Central memory CD4-positive, alpha-beta T cell (primary cell): ENCODE measurements around the gene ZNF619.
A peak's percentile ranks its signal among the peaks of the same experiment; 100 is the strongest.
"Not testable (repeated sequence)": the region's sequence is repeated elsewhere in the genome, so short reads cannot be mapped to it uniquely, and the experiment has no call there.

Source experiments
- DNase-seq: peaks from one replicate; pipeline ENCODE4 v3.0.0; 2022
- total RNA-seq, 3 experiments: gene quantifications; one replicate each; lab custom pipeline; 2026; lab: John Stamatoyannopoulos, UW

Gene ZNF619
- 6.9 to 18.8 (median 14.1) reads per million in 3 experiments for total RNA-seq

DNA sequence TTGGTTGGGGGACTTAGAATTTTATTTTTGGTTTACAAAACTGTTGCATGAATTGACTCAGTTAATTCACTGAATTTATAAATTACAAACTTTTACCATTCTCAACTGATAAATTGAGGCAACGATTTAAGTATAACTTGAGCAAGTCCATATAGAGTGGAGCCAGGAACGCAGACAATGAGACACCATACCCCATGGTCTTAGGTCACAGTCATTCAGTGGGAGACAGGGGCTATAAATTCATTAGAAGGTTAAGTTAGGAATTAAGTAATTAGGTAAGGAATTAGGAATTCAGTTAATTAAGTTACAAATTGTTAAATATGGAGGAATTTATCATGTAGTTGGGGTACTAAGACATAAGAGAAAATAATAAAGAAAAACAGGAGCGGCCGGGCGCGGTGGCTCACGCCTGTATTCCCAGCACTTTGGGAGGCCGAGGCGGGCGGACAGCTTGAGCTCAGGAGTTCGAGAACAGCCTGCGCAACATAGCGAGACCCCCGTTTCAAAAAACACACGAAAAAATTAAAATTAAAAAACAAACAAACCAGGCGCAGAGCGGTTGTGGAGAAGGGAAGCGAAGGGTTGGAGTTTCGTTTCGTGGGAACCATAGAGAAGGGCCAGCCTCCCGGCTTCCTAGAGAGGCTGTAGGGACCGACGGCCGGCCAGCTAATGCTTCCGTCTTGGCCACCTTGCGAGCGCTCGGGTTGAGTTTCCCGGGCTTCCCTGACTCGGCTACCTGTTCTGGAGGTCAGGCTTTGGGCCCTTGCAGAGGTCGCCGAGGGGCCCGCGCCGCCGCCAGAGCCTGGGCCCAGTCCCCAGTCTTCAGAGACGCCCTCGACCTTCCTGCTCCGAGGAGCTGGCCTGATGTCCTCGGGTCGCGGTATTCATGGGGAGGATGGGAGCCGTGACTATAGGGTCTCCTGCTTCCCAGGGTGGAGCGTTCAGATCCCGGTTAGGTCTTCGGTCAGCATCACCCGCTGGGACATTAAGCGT, at the start of gene ZNF619:
ZNF619 (plus strand) TSS at position 645 of the 993 bp plus-strand sequence. CDS start 858 bp downstream, outside the sequence.
- peak; percentile 46 for DNase-seq

DNA sequence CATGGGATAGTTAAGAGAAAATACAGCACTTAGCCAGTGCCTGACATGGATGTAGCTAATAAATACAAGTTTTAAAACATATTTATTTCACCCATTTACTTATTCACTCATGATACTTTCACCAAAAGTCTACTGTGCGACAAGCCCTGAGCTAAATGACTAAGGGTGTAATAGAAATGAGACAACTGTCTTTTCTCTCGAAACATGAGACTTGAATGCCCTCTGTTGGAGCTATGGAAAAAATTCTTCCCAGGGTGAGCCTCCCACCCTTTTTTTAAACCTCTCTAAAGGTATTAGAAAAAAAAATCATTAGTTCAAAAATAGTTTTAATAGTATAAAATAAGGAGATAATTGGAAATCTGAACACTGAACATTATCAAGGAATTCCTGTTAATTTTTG, 44.1 kb upstream of the ZNF619 start:
- DNase-seq = no peak

DNA sequence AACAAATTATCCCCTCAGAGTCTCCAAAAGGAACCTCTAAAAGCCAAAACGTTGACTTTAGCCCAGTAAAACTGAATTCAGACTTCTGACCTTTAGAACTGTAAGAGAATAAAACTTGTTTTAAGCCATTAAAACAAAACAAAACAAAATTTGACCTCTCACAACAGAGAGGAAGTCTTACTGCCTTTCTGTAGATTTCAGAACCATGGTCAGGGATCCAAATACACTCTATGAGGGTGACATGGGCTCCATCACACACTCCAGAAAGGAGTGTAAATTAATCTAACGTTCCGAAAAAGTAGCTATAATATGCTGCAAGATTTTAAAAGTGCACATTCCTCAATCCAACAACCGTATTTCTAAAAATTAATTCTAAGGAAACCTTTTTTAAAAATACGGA, 39.0 kb upstream of the ZNF619 start:
- DNase-seq = no peak

- DNase-seq = no peak
Observed at GRCh38 chr3:40445062-40445461, 31.9 kb upstream of the ZNF619 start.

DNA sequence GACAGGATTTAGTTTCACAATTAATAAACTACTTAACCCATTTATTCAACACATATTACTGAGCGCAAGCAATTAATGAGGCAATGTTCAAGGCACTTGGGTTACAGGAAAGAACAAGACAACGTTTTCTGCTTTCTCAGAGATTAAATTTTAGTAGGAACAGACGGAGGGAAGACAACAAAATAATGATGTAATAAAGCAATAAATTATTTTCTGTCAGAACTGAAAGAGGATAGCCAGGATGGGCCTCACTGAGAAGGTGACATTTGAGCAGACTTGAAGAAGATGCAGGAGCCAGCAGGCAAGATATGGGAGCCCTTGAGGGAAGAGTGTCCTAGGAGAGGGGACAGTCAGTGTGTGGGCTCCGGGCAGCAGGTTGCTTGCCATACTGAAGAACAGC, 31.0 kb upstream of the ZNF619 start:
- no peak for DNase-seq

- DNase-seq = no peak
Observed at GRCh38 chr3:40450438-40450837, 26.5 kb upstream of the ZNF619 start.

GRCh38 chr3:40451551-40451950, 25.4 kb upstream of the ZNF619 start:
- DNase-seq = no peak

DNA sequence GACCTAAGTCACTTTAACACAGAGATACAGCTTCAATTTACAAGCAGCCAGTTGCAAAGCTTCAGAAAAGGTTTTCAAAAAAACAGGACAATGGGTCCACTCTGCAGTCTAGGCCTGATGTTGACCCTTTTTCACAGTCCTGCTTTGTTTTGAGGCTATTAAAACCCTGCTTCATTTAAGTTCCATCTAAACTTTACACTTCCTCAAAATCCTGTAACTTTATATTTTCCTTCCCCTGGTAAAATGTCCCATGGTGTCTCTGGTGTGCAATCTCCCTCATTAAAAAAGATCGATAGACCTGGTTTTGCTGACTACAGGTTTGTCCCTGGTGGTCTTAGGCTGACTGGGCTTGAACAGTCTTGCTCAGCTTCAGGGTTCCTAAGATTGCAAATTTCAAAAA, 24.9 kb upstream of the ZNF619 start:
- no peak for DNase-seq

DNA sequence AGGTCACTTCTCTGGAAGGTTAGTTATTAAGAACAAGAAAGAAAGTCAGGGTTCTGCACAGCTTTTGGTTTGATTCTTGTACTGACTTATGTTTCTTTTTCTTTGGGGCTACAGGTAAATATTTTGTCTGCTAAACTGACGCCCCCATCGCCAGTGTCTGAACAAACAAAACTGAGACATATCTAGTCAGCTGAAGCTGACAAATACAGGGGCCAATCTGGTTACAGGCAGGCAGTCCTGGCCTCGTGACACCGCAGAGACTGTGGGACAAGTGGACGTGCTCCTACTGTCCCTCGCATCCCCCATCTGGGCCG, 24.4 kb upstream of the ZNF619 start:
- no peak for DNase-seq

GRCh38 chr3:40452876-40453730, 23.8 kb upstream of the ZNF619 start:
- peak; percentile 96 for DNase-seq

GRCh38 chr3:40453933-40454332, 23.0 kb upstream of the ZNF619 start:
- DNase-seq = no peak

GRCh38 chr3:40455328-40455727, 21.6 kb upstream of the ZNF619 start:
- no peak for DNase-seq

DNA sequence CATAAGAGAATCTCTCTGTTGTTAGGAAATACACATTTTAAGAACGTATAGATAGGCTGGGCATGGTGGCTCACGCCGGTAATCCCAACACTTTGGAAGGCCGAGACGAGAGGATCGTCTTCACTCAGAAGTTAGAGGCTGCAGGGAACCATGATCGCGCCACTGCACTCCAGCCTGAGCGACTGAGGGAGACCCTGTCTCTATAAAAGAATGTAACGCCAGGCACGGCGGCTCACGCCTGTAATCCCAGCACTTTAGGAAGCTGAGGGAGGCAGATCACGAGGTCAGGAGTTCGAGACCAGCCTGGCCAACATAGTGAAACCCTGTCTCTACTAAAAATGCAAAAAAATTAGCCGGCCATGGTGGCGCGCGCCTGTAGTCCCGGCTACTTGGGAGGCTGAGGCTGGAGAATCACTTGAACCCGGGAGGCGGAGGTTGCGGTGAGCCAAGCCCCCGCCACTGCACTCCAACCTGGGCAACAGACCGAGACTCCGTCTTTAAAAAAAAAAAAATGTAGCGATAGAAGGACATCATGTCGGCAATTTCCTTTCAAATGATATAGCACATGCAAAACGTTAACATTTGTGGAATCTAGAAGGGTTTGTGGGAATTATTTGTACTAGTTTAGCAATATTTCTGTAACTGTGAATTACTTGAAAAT, 20.5 kb upstream of the ZNF619 start:
- DNase-seq = peak; percentile 21

DNA sequence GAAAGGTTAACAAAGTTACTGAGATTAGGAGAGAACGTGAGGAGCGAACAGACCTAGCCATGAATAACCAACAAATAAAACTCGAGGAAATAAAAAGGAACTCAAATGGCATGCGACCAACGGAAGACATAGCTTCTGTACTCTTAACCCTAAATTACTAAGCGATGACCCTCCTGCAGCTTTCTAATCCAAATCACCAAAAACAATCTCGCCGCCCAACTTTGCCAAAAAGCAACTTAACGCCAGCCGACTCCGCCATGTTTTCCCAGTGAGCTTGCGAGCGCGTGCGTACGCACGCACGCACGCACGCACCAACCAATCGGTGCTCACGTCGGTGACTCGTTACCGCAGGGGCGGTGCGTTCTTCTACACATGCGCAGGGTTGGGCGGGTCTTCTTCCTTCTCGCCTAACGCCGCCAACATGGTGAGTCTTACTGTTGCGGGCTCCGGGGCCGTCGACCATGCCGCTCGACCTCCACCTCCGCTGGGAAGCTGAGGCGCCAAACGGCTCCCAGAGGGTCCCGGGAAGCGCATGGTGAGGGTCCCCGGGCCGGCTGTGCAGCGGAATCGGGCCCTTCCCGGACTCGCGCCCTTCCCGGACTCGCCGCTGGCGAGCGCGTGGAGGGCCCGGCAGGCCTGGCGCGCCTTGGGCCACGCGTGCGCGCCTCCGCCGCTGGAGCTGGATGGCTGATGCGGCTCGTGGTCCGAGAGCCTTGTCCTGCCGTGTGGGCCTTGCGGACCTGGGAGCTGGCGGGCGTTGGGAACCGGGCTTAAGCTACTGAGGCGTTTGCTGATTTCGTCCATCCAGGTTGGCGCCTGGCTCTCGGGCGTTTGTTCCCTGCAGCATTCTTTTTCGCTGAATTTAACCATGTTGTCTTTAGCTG, 19.7 kb upstream of the ZNF619 start, which contains the start of gene RPL14:
RPL14 (plus strand) TSS at position 400 of the 884 bp plus-strand sequence; CDS start at position 533, 133 bp downstream.
- peak; percentile 93 for DNase-seq

DNA sequence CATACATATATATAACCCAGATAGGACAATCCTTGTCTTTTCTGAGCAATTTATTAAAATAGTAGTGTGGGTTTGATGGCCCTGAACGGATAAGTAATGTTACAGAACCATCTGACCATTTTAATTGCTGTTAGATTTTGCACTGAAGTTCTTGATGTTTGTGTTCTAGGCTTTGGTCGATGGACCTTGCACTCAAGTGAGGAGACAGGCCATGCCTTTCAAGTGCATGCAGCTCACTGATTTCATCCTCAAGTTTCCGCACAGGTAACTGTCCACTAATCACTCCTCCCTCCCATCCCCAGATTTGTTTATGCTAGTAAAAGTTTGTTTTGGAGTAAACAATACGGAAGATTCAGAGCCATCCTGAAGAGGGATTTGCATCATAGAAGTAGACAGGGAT, 18.4 kb upstream of the ZNF619 start:
- no peak for DNase-seq

GRCh38 chr3:40460481-40460880, 16.4 kb upstream of the ZNF619 start:
- DNase-seq = not testable (repeated sequence)

GRCh38 chr3:40461161-40461560, 15.8 kb upstream of the ZNF619 start:
- DNase-seq = no peak

DNA sequence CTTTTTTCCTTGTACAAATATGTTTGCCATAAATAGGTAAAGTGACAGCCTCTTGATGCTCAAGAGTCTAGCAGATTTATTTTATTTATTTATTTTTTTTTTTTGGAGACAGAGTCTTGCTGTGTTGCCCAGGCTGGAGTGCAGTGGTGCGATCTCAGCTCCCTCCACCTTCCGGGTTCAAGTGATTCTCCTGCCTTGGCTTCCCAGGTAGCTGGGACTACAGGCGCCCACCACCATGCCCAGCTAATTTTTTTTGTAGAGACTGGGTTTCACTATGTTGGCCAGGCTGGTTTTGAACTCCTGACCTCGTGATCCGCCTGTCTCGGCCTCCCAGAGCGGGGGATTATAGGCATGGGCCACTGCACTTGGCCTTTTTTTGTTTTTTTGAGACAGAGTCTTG, 14.1 kb upstream of the ZNF619 start:
- not testable (repeated sequence) for DNase-seq

- no peak for DNase-seq
Observed at GRCh38 chr3:40463579-40463978, 13.3 kb upstream of the ZNF619 start.

- peak; percentile 68 for DNase-seq
Observed at GRCh38 chr3:40464339-40465110, 12.4 kb upstream of the ZNF619 start.

DNA sequence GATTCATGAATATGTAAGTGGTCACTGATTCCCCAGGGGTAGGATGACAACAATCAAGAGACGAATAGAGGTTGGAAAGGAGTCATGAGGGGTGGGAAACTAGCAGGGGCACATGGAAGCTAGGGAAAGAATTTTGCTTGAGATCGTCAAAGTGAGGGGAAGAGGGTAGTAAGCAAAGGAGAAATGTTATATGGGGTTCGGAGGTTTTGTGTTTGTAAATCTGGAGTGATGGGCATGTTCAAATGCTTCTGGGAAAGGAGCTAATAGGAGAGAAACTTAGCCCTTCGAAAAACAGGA, 11.9 kb upstream of the ZNF619 start:
- DNase-seq = no peak
